MCF 10A (cell line): ENCODE measurements around the gene C21orf58. TPM values are rescaled to one million over a fixed set of nuclear protein-coding genes. Genes with fewer than 3 reads are reported as not detected.

Experiments used
- BruUV-seq: library from RNA; stranded (reverse); fragments of 400-500 nt; replicated peaks from 2 replicates; lab custom pipeline; 2021; lab: Mats Ljungman, UMichigan
- CTCF ChIA-PET: fragments of 300-600 bp; sonication (Branson Sonifier 250); formaldehyde crosslinking; extraction: SDS; loops from one replicate; lab custom pipeline; 2021; ENCODE audit warnings: antibody characterized with exemption, inconsistent platforms; lab: Yijun Ruan, JAX
- POLR2A ChIA-PET: fragments of 300-600, 350-650 bp; sonication (Branson Sonifier 250); formaldehyde crosslinking; extraction: SDS; loops from one replicate; lab custom pipeline; 2020; ENCODE audit warnings: antibody characterized with exemption, inconsistent platforms; lab: Yijun Ruan, JAX
- DNase-seq: peaks from one replicate; pipeline ENCODE4 v3.0.0-alpha.2; 2018; ENCODE audit not compliant: unreplicated experiment
- H3K27ac Mint-ChIP-seq: one replicate; pipeline ENCODE4 v1.8.0; 2022; ENCODE audit warnings: mild to moderate bottlenecking, low read depth, mixed read lengths; ENCODE audit not compliant: unreplicated experiment
- H3K27me3 Mint-ChIP-seq: one replicate; pipeline ENCODE4 v1.8.0; 2022; ENCODE audit warnings: mixed read lengths; ENCODE audit not compliant: insufficient read depth, unreplicated experiment
- H3K36me3 Mint-ChIP-seq: one replicate; pipeline ENCODE4 v1.8.0; 2022; ENCODE audit warnings: mild to moderate bottlenecking, moderate library complexity, mixed read lengths; ENCODE audit not compliant: insufficient read depth, unreplicated experiment
- H3K4me1 Mint-ChIP-seq: one replicate; pipeline ENCODE4 v1.8.0; 2022; ENCODE audit warnings: mixed read lengths; ENCODE audit not compliant: insufficient read depth, unreplicated experiment
- H3K4me3 Mint-ChIP-seq: one replicate; pipeline ENCODE4 v1.8.0; 2022; ENCODE audit warnings: mild to moderate bottlenecking, moderate library complexity, mixed read lengths; ENCODE audit not compliant: unreplicated experiment
- H3K9me3 Mint-ChIP-seq: one replicate; pipeline ENCODE4 v1.8.0; 2022; ENCODE audit warnings: mixed read lengths; ENCODE audit not compliant: unreplicated experiment
- CTCF ChIP-seq: fragments of 200-600 bp; IDR thresholded peaks from one replicate; pipeline ENCODE4 v1.8.0; 2022; ENCODE audit warnings: antibody characterized with exemption, mild to moderate bottlenecking; ENCODE audit not compliant: unreplicated experiment
- intact Hi-C: fragments of 100-400 bp; cut with micrococcal nuclease; formaldehyde crosslinking; loops from 2 replicates; pipeline ENCODE4 v1.14.1; 2022
- total RNA-seq: library from RNA; stranded (reverse); gene quantifications from 2 replicates; pipeline ENCODE4 v1.2.3, GENCODE V29; 2022

The C21orf58 gene
- total RNA-seq, 1 experiment from 2014 or later, result 7.8 TPM

- BruUV-seq, result no TSS peak
- H3K36me3 Mint-ChIP-seq, result peaks cover 80% of the 10 kb centered on the region
- no peaks in the 10 kb centered on the region for H3K27me3 Mint-ChIP-seq
- TF ChIP-seq CTCF, result no peak
- peak overlapping the region; percentile 74 for H3K27ac Mint-ChIP-seq
- DNase-seq, result no peak
- peak overlapping the region; percentile 82 for H3K4me3 Mint-ChIP-seq
- H3K4me1 Mint-ChIP-seq, result peaks cover 13% of the 10 kb centered on the region
- CTCF ChIA-PET, result interaction anchor here (0.5 to 1.6 kb wide), 4 partner anchors 41 to 368 kb away, joined by 3 to 11 read pairs (median 4); no protein-coding TSS in a partner anchor
- intact Hi-C loops, result no loop called here
- H3K9me3 Mint-ChIP-seq, result no peaks in the 10 kb centered on the region
- POLR2A ChIA-PET, result interaction anchor here (0.9 to 3.5 kb wide), 14 partner anchors 10 to 141 kb away, joined by 3 to 20 read pairs (median 4); partner anchors contain the start of gene C21orf58
Measured at GRCh38 chr21:46284733-46285132, 38.9 kb downstream of the C21orf58 start.

GRCh38 chr21:46284077-46284644 lies 39.5 kb downstream of the C21orf58 start:
- intact Hi-C loops, result no loop called here
- Mint-ChIP-seq H3K27me3 (no peaks in the 10 kb centered on the region), H3K9me3 (no peaks in the 10 kb centered on the region), H3K4me3 (peak overlapping the region; percentile 82), H3K4me1 (peaks cover 10% of the 10 kb centered on the region), H3K36me3 (peaks cover 83% of the 10 kb centered on the region), H3K27ac (peak overlapping the region; percentile 74)
- POLR2A ChIA-PET, result interaction anchor here (0.9 to 3.5 kb wide), 11 partner anchors 9 to 141 kb away, joined by 3 to 20 read pairs (median 7); partner anchors contain the start of gene C21orf58
- CTCF ChIA-PET, result interaction anchor here (1.1 to 1.6 kb wide), 3 partner anchors 41 to 141 kb away, joined by 3 to 11 read pairs (median 5); no protein-coding TSS in a partner anchor
- TF ChIP-seq CTCF, result no peak
- BruUV-seq, result no TSS peak
- no peak for DNase-seq

- DNase-seq, result no peak
- intact Hi-C loops, result no loop called here
- no peak overlapping the region for H3K4me3 Mint-ChIP-seq
- no peaks in the 10 kb centered on the region for H3K27me3 Mint-ChIP-seq
- ChIA-PET CTCF (interaction anchor here (0.6 kb wide), 2 partner anchors 233 to 1327 kb away, joined by 3 read pairs; no protein-coding TSS in a partner anchor), POLR2A (interaction anchor here (0.7 to 1.7 kb wide), 4 partner anchors 10 to 186 kb away, joined by 3 to 9 read pairs (median 3); partner anchors contain the start of gene MCM3AP)
- no peak for TF ChIP-seq CTCF
- BruUV-seq, result no TSS peak
- peaks cover 97% of the 10 kb centered on the region for H3K36me3 Mint-ChIP-seq
- H3K4me1 Mint-ChIP-seq, result no peaks in the 10 kb centered on the region
- no peaks in the 10 kb centered on the region for H3K9me3 Mint-ChIP-seq
- no peak overlapping the region for H3K27ac Mint-ChIP-seq
Measured at GRCh38 chr21:46274797-46275390, 48.8 kb downstream of the C21orf58 start.

GRCh38 chr21:46273341-46273740 lies 50.3 kb downstream of the C21orf58 start:
- DNase-seq, result no peak
- Mint-ChIP-seq H3K4me1 (no peaks in the 10 kb centered on the region), H3K4me3 (no peak overlapping the region), H3K9me3 (no peaks in the 10 kb centered on the region), H3K27ac (peak overlapping the region; percentile 18), H3K36me3 (peaks cover 97% of the 10 kb centered on the region), H3K27me3 (no peaks in the 10 kb centered on the region)
- ChIA-PET CTCF (interaction anchor here (0.5 kb wide), 1 partner anchor 1980 kb away, joined by 4 read pairs; no protein-coding TSS in a partner anchor), POLR2A (no interaction called here)
- no peak for TF ChIP-seq CTCF
- BruUV-seq, result no TSS peak
- intact Hi-C loops, result no loop called here
